ENCODE measurements around the gene LRP2. TPM values are rescaled to one million over a fixed set of nuclear protein-coding genes. Genes with fewer than 3 reads are reported as not detected.

LRP2 gene
- total RNA-seq, 1 donor from 2014 or later = 1.00 TPM

Other genes starting within 250 kb of the LRP2 start
- gene BBS5, start 117.0 kb upstream of the LRP2 start, total RNA-seq = 3.9 and 4.0 TPM in 2 replicates
- not detected in 2 replicates for gene KLHL41, start 147.2 kb upstream of the LRP2 start, total RNA-seq
- 37.2 and 37.3 TPM in 2 replicates for gene FASTKD1, start 211.3 kb upstream of the LRP2 start, total RNA-seq
- 40.2 and 42.0 TPM in 2 replicates for gene PPIG, start 221.8 kb upstream of the LRP2 start, total RNA-seq

Data from astrocyte (in vitro differentiated cells and primary cell).